Stimulated activated CD4-positive, alpha-beta T cell treated with anti-CD3 and anti-CD28 coated beads, Interleukin-15, amount 100 ng/mL, for 24 hours (primary cell): ENCODE results near the gene C1QTNF3.

Experiments used
- DNase-seq: peaks from one replicate; pipeline ENCODE4 v3.0.0-alpha.2; 2020

C1QTNF3 gene

DNA sequence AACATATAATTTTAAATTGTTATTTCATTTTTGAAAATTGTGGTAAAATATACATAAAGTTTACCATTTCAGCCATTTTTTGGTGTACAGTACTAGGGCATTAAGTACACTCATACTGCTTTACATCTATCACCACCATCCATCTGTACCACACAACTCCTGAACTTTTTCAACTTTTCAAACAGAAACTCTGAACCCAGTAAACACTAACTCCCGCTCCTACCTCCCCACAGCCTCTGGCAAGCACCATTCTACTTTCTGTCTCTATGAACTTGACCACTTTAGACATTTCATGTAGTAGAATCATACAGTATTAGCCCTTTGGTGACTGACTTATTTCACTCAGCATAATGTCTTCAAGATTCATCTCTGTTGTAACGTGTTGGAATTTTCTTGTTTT lies 50.1 kb downstream of the C1QTNF3 start:
- DNase-seq: no peak

- no peak for DNase-seq
These were observed 57.6 kb downstream of the C1QTNF3 start for GRCh38 chr5:33985447-33985846.

DNA sequence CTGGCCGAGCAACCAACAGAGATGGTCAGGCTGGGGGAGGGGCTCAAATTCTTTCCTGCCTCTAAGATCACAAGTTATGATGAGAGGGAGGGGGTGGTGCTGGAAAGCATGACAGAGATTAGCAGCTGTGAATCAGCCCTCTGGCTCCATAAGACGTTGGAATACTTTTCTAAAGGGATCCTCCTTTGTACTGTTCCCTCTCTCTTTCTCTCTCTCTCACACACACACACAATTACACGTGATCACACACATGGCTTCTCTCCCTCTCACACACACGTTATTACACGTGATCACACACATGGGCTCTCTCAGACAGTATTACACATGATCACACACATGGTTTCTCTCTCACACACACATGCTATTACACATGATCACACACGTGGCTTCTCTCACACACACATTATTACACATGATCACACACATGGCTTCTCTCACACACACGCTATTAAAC lies 58.3 kb downstream of the C1QTNF3 start, which contains the start of gene SLC45A2:
TSS of gene SLC45A2 (minus strand) at position 23 of the 454 bp plus-strand sequence. CDS start 110 bp downstream, outside the sequence.
- no peak for DNase-seq

DNA sequence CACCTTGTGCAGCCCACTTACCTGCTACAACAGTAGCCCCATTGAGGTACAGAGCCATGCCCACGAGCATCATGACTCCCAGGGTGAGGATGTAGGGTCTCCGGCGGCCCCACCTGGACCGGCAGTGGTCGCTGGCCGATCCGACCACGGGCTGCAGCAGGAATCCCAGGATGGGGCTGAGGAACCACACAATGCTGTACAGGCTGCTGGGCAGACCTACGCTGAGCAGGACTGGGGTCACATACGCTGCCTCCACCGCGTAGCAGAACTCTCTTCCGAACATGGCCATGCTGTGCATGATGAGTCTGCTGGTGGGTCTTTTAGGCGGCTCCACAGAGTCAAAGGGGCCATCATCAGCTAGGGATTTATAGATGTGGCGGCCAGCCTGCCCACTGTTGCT lies 58.8 kb downstream of the C1QTNF3 start:
- no peak for DNase-seq

DNA sequence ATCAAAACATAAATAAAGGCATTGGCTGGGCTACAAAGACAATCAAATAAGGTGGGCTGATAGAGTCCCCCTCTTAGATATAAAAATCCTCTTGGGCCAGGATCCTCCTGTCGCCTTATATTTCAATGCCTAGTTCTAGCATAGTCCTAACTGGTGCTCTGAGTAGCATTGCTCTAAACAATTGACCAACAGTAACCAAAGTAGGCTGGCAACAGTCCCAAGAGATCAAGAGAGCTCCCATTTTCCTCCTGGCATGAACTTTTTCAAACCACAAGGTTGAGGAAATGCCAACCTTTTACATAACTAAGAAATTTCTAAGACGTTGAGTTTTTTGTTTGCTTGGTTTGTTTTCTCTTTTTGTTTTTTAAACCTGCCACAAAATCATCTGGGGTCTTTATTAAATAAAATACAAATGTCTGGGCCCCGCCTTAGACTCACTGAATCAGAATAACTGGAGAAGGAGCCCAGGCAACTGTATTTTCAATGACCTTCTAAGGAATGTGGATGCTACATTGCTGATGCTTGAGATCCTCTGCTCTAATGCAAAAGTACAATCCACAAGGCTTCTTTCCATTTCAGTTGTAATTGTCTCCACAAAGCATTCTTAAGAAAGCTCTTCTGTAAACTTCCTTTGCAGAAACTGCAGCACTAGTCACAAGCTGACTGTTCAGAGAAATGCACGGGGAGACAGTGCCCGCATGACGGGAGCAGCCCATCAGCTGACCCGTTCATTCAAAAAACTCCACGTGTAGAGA lies 61.4 kb downstream of the C1QTNF3 start:
- no peak for DNase-seq

- no peak for DNase-seq
These were observed 63.0 kb downstream of the C1QTNF3 start for GRCh38 chr5:33980030-33980429.

DNA sequence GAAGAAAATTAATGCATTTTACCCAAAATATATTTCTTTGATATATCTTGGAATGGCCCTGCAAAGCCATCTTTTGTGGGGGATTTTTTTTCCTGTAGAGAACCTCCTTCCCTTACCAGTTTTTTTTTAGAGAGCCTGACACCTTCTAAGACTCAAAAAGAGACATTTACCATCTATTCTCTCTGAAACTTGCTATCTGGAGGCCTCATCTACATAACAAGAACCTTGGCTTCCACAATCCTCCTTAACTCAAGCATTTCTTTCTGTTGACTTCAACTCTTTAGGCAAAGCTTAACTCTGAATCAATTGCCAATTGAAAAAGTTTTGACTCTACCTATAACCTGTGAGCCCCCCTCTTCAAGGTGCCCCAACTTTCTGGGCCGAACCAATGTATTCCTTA lies 64.7 kb downstream of the C1QTNF3 start:
- DNase-seq: no peak

- DNase-seq: no peak
These were observed 66.7 kb downstream of the C1QTNF3 start for GRCh38 chr5:33976307-33976706.

DNA sequence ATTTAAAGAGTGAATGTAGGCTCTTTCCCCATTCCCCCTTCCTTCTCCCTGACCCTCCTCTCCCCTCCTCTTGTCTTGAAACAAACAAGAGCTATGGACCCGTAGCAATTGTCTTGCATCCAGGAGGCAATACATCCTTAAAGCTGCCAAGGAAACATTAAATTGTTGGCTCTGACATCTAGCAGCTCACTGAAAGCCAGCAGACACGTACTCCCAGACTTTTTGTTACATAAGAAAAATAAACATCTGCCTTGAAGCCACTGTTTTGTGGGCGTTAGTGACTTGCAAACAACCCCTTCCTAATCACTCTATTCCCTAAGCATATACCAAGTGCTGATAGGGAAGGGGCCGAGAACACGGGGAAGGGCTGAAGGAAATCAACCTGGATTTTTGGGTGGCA lies 67.2 kb downstream of the C1QTNF3 start:
- DNase-seq: no peak

DNA sequence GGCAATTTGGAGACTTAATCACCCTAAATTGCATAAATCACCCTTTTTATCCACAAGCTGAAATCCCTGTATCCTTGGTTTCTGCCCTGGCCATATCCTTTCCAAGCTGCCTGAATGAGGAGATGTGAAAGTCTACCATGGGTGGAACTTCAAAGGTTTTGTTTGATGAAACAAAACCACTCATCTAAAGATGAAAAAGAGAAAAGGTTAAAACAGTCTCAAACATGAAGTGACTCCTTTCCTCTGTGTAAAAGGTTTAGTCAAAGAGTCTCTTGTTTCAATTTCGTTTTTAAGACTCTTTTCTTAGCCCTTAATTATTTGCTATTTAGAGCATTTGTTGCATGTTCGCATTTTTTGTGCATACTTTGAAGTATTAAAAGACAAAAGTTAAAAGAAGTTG lies 69.7 kb downstream of the C1QTNF3 start:
- no peak for DNase-seq

- DNase-seq: no peak
These were observed 73.2 kb downstream of the C1QTNF3 start for GRCh38 chr5:33969572-33970452.

DNA sequence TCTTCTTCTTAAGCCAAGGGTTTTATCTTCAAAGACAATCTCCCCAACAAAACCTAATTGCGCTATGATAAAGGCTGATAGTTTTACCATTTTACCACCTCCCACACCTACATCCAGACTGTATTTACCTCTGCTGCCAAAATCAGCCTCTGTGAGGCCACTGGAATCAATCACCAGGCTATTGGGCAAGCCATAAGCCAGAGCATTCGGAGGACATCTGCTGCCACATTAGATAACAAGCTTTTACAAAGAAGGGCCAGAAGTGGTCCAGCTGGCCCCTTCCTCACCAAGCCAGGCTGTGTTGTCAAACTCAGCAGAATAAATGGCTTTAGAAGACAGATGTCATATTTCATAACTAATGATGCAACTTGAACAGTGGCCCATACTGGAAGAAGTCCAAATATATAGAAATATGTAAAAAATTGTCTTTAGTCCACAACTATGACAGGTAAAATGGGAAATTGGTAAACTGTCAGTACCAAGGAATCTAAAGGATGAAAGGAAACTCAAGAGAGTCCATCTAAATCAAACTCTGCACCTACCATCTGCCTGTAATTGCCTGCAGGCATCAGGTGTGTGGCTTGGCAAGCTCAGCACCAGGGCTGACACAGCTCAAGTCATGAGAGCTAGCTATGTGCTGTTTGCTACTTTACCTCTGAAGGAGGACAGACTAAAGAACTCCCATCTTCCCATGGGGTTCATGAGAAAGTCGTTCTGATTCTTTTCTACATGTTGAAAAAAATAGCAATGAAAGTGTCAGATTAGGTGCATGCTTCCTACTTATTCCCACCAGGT lies 74.6 kb downstream of the C1QTNF3 start:
- no peak for DNase-seq
